SK-N-DZ (cell line): ENCODE results near the gene NYAP2. TPM values are rescaled to one million over a fixed set of nuclear protein-coding genes. Genes with fewer than 3 reads are reported as not detected.

Source experiments
- DNase-seq: peaks from one replicate; pipeline ENCODE4 v3.0.0-alpha.2; 2015; ENCODE audit warnings: low spot score
- polyA plus RNA-seq, 2 experiments: library from polyadenylated mRNA; depleted of rRNA; stranded (reverse); fragments of >200 nt; gene quantifications; 2 replicates each; pipeline ENCODE4 v1.2.3, GENCODE V29; 2014

The NYAP2 gene
- 0.35 and 0.44 TPM in 2 replicates for polyA plus RNA-seq (2014; cell fraction: cytosol; rRNA removed)
- polyA plus RNA-seq (2014; cell fraction: nucleus; rRNA removed): 0.30 and 0.41 TPM in 2 replicates

DNA sequence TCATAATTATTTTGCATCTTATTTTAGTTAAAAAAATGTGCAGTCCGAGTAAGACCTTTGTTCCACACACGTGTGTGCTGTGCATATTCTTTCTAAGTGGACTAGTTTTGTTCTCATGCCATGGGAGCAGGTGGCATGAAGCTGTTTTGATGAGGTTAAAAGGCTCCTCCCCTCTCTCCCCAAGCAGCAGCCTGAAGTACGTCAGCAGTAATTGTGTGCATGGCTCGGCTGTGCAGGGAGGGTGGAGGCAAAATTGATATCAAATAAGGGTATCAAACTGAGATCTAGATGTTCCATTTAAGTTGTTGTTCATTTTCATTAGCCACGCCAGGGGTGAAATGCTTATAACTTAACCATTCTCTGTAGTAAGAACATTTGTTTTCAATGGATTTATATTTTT, at the start of gene NYAP2:
Gene NYAP2, plus strand, starts transcription at position 207 of the 400 bp plus-strand sequence. CDS start 9,171 bp downstream, outside the sequence.
- peak; percentile 77 for DNase-seq

GRCh38 chr2:225353579-225354085, 45.9 kb upstream of the NYAP2 start:
- DNase-seq: no peak

GRCh38 chr2:225354281-225354774, 45.2 kb upstream of the NYAP2 start:
- DNase-seq: peak; percentile 13

GRCh38 chr2:225355788-225356187, 43.7 kb upstream of the NYAP2 start:
- peak; percentile 27 for DNase-seq

- DNase-seq: no peak
These were observed 32.8 kb upstream of the NYAP2 start for GRCh38 chr2:225366731-225367130.

DNA sequence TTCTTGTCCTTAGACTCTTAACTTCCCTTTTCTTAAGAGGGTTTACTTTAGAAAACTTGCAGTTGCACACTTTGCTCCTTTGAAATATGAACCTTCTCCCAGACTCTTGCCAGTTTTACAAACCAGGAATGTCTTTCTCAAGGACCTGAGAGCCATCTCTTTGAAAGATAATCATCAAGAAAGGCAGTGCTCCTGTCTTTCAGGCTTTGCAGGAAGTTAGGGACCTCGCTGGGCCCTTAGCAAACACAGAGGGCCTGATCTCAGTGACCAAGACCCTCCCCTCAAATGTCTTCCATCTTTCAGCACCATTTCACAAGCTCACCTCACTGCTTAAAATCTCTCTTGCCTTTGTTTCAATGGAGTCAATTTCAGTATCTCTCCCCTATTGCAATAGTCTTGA, 32.0 kb upstream of the NYAP2 start:
- no peak for DNase-seq

DNA sequence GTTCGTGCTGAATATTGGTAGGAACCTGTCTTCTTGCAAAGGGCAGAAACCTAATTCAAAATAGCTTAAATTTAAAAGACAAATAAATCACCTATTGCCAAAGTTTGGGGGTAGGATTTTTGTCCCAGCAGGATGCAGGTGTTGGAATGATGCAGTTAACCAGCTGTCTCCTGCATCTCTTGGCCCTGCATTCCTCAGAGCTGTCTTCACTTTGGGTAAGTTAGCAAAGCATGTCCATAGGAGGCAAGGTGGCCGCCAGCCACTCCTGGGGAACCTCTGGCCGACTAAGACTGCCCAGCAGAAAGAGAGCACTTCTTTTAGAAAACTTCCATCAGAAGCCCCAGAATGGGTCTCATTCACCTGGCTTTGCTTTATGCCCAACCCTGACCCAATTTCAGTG, 20.5 kb upstream of the NYAP2 start:
- no peak for DNase-seq

DNA sequence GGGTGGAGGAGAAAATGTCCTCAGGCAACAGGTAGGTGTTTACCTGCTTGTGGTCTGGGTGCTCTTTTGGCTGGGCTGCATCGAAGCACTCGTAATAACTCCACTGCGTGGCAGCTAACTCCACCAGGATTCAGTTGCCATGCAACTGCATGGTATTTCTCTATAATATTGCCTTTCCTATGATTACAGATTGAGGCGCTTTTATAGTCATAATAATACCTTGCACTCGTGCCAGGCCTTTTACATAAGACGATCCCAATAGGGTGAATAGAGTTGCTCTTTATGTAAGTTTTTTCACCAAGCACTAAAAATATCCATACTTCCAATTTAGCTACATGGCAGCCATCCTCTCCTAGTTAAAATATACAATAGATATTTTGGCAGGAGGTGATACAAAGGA, 19.7 kb upstream of the NYAP2 start:
- DNase-seq: no peak

DNA sequence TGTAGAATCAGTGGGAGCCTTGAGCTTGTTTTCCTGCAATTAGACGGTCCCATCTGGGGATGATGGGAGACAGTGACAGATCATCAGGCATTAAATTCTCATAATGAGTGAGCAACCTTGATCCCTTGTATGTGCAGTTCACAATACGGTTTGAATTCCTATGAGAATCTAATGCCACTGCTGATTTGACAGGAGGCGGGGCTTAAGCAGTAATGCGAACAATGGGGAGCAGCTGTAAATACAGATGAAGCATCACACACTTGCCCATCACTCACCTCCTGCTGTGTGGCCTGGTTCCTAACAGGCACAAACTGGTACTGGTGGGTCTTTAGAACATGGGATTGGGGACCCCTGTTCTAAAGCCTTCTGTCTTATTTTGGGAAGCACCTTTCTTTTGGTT, 17.9 kb upstream of the NYAP2 start:
- no peak for DNase-seq

- no peak for DNase-seq
These were observed 1.1 kb upstream of the NYAP2 start for GRCh38 chr2:225398372-225398771.

DNA sequence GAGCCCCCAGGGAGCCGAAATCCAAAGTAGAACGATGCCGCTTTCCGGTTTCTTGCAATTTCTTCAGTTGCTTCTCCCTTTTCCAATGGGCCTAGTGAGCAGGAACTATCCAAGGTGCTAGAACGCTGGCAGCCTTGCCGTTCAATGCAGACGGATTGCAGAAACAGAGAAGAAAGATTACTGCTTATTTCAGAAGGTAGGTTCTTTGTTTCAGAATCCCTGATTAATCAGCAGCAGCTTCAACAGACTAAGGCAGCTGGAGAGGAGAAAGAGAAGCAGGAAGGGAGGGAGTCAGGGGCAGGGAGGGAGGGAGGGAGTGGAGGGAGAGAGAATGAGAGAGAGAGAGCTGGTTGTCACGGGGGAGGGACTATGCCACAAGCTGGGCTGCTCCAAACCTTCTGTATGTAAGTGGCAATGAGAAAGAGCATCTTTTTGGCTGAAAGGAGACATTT, 576 bp downstream of the NYAP2 start:
- peak; percentile 76 for DNase-seq

- DNase-seq: peak; percentile 61
These were observed 1.3 kb downstream of the NYAP2 start for GRCh38 chr2:225400546-225401400.

DNA sequence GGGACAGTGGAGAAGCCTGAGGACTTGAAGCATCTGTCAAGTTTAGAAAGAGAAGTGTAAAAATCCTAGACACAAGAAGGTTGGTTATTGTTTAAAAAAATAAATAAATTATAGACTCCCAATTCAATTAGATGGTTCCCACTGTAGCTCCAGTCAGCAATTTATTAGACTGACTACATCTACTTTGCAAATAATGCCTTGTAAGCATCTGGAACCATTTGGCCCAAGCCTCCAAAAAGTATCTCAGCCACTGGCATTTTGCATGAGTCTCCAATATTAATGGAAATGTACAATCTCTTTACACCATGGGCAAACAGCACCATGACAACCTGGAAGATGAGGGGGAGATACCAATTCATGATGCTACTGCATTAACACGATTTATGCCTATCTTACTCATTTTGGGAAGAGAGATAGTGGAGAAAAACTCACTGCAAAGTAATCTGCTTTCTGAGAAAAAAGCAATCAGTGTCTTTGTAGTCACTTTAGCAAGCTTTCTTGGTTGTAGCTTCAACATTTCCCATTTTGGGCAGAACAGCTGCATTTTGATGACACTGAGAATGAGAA, 2.8 kb downstream of the NYAP2 start:
- no peak for DNase-seq

- DNase-seq: no peak
These were observed 11.9 kb downstream of the NYAP2 start for GRCh38 chr2:225411452-225411851.

GRCh38 chr2:225413786-225414185, 14.3 kb downstream of the NYAP2 start:
- no peak for DNase-seq

DNA sequence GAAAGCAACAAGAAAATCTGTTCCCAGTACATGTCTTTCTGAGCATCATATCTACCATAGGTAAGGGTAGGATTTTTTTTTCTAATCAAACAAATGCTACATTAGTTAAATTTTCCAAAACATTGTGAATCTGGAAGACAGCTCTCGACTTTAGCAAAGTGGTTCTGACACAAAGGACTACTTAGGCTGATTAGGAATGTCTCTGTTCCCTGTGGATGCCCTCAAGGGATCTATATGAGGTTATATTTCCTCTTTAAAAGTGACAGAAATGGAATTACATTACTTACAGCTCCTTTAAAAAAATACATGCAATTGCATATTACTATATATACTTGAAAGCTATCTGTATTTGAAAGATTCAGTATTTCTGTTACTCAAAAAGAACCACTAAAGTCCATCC, 15.4 kb downstream of the NYAP2 start:
- peak; percentile 88 for DNase-seq

- DNase-seq: no peak
These were observed 15.8 kb downstream of the NYAP2 start for GRCh38 chr2:225415341-225415740.

DNA sequence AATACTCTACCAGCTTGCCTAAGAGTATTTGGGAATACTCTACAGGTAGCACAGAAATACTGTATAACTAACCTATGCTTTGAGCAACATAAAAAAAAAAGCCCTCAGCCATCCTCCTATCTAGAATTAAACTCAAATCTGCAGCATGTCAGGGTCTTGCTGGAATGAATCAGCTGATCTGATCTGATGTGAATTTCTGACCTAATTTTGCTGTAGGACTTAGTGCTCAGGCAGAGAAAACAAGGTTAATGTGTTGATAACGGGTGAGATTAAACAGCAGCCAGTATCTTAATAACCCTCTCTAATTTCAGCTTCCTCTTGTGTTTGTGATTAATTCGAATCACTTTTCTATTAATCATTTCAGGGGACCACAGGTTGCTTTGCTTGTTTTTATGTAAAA, 16.3 kb downstream of the NYAP2 start:
- DNase-seq: peak; percentile 89

DNA sequence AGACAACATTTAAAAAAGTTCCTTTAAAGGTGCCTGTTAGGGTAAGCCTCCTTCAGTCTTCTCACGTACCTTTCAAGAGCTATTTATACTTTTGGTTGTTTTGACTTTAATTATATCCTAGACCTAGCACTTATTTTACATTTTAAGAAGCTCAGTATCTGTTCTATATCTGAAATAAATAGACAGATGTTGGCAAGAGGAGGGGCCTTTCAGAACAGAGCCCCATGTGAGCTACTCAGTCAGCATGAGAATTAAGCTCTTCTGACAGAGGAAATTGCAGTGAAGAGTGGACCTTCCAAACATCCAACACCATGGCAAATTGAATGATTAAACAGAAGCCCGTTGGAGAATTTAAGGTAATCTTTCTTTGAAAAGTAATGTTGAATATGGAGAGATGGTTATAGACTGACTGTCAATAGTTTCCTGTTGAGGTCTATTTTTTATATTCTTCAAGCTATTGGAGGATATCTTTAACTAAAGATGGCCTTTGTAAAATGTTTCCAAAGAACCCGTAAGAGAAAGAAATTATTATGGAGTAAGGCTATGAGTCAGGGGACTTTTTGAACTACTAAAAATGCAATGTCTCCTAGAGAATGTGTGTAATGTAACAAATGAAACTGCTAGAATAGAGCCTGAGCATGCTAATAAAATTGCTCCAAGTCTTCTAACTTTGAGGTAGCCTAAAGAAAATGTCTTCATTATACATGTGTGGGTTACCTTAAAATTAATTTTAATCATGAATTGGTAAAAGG, 17.3 kb downstream of the NYAP2 start:
- no peak for DNase-seq

- DNase-seq: peak; percentile 94
These were observed 19.5 kb downstream of the NYAP2 start for GRCh38 chr2:225419033-225419432.

DNA sequence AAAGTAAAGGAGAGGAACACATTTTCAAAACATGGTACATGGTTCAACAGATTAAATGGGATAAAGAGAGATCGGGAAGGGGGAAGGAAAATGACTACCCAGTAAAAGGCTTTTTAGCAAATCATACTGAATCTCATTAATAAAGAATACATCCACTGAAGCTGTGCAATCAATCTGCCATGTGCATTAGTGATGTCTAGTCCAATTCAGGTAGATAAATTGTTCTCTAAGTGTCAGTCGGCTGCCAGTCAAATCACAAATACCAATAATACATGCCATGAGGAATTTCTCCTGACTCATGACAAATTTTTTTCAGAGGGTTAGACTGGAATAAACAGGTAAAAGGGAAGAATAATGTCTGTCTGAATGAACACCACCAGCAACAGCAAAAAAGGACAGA, 22.6 kb downstream of the NYAP2 start:
- DNase-seq: no peak

- no peak for DNase-seq
These were observed 25.8 kb downstream of the NYAP2 start for GRCh38 chr2:225425284-225425683.
